Panc1 (cell line): ENCODE results near the gene RAB3D. TPM values are rescaled to one million over a fixed set of nuclear protein-coding genes. Genes with fewer than 3 reads are reported as not detected.

Experiments used
- ATAC-seq: fragments of 200-7000 bp; cut with Tn5 transposase; 2 replicates; pipeline ENCODE4 v1.9.1; 2020; ENCODE audit warnings: mild to moderate bottlenecking, moderate library complexity
- BruUV-seq: library from RNA; stranded (reverse); fragments of 400-500 nt; replicated peaks from 2 replicates; lab custom pipeline; 2021; lab: Mats Ljungman, UMichigan
- CTCF ChIA-PET: fragments of 300-600 bp; sonication (Branson Sonifier 250); formaldehyde crosslinking; loops from one replicate; lab custom pipeline; 2022; ENCODE audit warnings: antibody characterized with exemption; lab: Charles Lee
- POLR2A ChIA-PET: fragments of 300-600 bp; sonication (Branson Sonifier 250); formaldehyde crosslinking; loops from one replicate; lab custom pipeline; 2022; ENCODE audit warnings: antibody characterized with exemption; lab: Charles Lee
- DNase-seq: peaks from one replicate; pipeline ENCODE4 v3.0.0-alpha.2; 2010; ENCODE audit warnings: low read depth, low spot score
- H3K27ac ChIP-seq: 2 replicates; pipeline ENCODE4 v1.5.1; 2011; ENCODE audit warnings: mild to moderate bottlenecking, low read length, inconsistent platforms
- H3K27me3 ChIP-seq: fragments of 200-500 bp; sonication (Bioruptor generic); 2 replicates; pipeline ENCODE4 v1.6.0; 2014; ENCODE audit warnings: low read length, inconsistent platforms; ENCODE audit not compliant: control insufficient read depth, insufficient read depth
- H3K36me3 ChIP-seq: fragments of 200-500 bp; sonication (Bioruptor generic); 2 replicates; pipeline ENCODE4 v1.5.1; 2014; ENCODE audit warnings: inconsistent platforms, mild to moderate bottlenecking, low read length, moderate library complexity; ENCODE audit not compliant: control insufficient read depth, insufficient read depth
- H3K4me1 ChIP-seq: 2 replicates; pipeline ENCODE4 v1.5.1; 2011; ENCODE audit warnings: inconsistent platforms, mild to moderate bottlenecking, low read length, moderate library complexity; ENCODE audit not compliant: control insufficient read depth, insufficient read depth
- H3K4me3 ChIP-seq, 2 experiments: 2 replicates each; pipeline ENCODE4 v1.5.1; 2011 to 2012; ENCODE audit warnings: low read depth in 2 of 2, low read length in 2 of 2, mild to moderate bottlenecking in 2 of 2, inconsistent platforms in 1 of 2, moderate library complexity in 1 of 2
- H3K9me3 ChIP-seq: fragments of 200-500 bp; sonication (Bioruptor generic); 2 replicates; pipeline ENCODE4 v1.5.1; 2014; ENCODE audit warnings: low read depth, mild to moderate bottlenecking, inconsistent platforms, low read length, moderate library complexity; ENCODE audit not compliant: control insufficient read depth, insufficient read depth
- POLR2AphosphoS5 ChIP-seq: IDR thresholded peaks from 2 replicates; pipeline ENCODE4 v1.6.1; 2012; ENCODE audit warnings: mild to moderate bottlenecking, low read depth, low read length, moderate library complexity
- REST ChIP-seq, 2 experiments: IDR thresholded peaks; 2 replicates each; pipeline ENCODE4 v1.6.1; 2011 to 2012; ENCODE audit warnings: low read depth in 2 of 2, control low read depth in 1 of 2, low read length in 1 of 2, mild to moderate bottlenecking in 1 of 2, moderate library complexity in 1 of 2; ENCODE audit not compliant: insufficient read depth in 1 of 2
- SIN3A ChIP-seq: IDR thresholded peaks from 2 replicates; pipeline ENCODE4 v1.6.1; 2012; ENCODE audit warnings: low read depth, mild to moderate bottlenecking, low read length, moderate library complexity, borderline replicate concordance; ENCODE audit not compliant: insufficient read depth
- TCF7L2 ChIP-seq: IDR thresholded peaks from 2 replicates; pipeline ENCODE4 v1.6.1; 2011; ENCODE audit warnings: mild to moderate bottlenecking, low read depth, low read length, inconsistent platforms
- in situ Hi-C: cut with HindIII; loops from 2 replicates; pipeline ENCODE4 v1.10.0; 2016; ENCODE audit warnings: low sequenced_read_pairs, low pct_unique_long_range_greater_than_20kb
- intact Hi-C: fragments of 100-400 bp; cut with micrococcal nuclease; formaldehyde crosslinking; loops from one replicate; pipeline ENCODE4 v1.10.0; 2022; ENCODE audit not compliant: unreplicated experiment
- total RNA-seq: library from RNA; stranded (reverse); gene quantifications from one replicate; pipeline ENCODE4 v1.2.1, GENCODE V29; 2021; ENCODE audit not compliant: unreplicated experiment
- TF ChIP-seq, protein P1 (sequence below): fragments of 450-650 bp; IDR thresholded peaks from 2 replicates; pipeline ENCODE4 v1.5.1; 2017; ENCODE audit warnings: mild to moderate bottlenecking

Gene RAB3D
- total RNA-seq, 1 experiment from 2014 or later = 46.6 TPM

GRCh38 chr19:11273989-11274388 lies 65.5 kb downstream of the RAB3D start:
- in situ Hi-C loops (no loop called here), intact Hi-C loops (no loop called here)
- POLR2A ChIA-PET = no interaction called here
- H3K9me3 ChIP-seq = no peaks in the 10 kb centered on the region
- no peak overlapping the region for H3K27ac ChIP-seq
- no peak for DNase-seq
- H3K4me1 ChIP-seq = no peaks in the 10 kb centered on the region
- CTCF ChIA-PET = no interaction called here
- ATAC-seq = no peak
- H3K4me3 ChIP-seq = no peak overlapping the region
- BruUV-seq = no TSS peak
- no peaks in the 10 kb centered on the region for H3K36me3 ChIP-seq
- TF ChIP-seq REST (IDR thresholded peaks at IDR 0.05; ENCODE audit: insufficient read depth in 1 of 2, low read depth in 2 of 2, low read length in 1 of 2) = no peak
- TF ChIP-seq SIN3A = no peak
- TF ChIP-seq, protein P1, sequence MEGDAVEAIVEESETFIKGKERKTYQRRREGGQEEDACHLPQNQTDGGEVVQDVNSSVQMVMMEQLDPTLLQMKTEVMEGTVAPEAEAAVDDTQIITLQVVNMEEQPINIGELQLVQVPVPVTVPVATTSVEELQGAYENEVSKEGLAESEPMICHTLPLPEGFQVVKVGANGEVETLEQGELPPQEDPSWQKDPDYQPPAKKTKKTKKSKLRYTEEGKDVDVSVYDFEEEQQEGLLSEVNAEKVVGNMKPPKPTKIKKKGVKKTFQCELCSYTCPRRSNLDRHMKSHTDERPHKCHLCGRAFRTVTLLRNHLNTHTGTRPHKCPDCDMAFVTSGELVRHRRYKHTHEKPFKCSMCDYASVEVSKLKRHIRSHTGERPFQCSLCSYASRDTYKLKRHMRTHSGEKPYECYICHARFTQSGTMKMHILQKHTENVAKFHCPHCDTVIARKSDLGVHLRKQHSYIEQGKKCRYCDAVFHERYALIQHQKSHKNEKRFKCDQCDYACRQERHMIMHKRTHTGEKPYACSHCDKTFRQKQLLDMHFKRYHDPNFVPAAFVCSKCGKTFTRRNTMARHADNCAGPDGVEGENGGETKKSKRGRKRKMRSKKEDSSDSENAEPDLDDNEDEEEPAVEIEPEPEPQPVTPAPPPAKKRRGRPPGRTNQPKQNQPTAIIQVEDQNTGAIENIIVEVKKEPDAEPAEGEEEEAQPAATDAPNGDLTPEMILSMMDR = no peak
- TF ChIP-seq POLR2AphosphoS5 = no peak
- no peaks in the 10 kb centered on the region for H3K27me3 ChIP-seq

DNA sequence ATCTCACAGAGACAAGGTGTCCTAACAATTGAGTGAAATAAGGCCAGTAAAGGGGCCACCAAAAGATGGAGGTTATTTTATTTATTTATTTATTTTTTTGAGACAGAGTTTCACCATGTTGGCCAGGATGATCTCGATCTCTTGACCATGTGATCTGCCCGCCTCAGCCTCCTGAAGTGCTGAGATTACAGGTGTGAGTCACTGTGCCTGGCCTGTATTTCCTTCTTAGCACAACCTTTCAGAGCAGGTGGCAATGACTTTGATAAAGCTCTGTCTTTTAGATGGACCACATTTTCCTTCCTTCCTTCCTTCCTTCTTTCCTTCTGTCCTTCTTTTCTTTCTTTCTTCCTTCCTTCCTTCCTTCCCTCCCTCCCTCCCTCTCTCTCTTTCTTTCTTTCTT lies 66.2 kb downstream of the RAB3D start:
- Histone ChIP-seq H3K27me3 (no peaks in the 10 kb centered on the region), H3K4me1 (no peaks in the 10 kb centered on the region), H3K4me3 (no peak overlapping the region), H3K27ac (no peak overlapping the region), H3K9me3 (no peaks in the 10 kb centered on the region), H3K36me3 (no peaks in the 10 kb centered on the region)
- no peak for ATAC-seq
- in situ Hi-C loops = no loop called here
- DNase-seq = no peak
- no peak for TF ChIP-seq POLR2AphosphoS5
- TF ChIP-seq, protein P1 = no peak
- TF ChIP-seq REST (IDR thresholded peaks at IDR 0.05; ENCODE audit: insufficient read depth in 1 of 2, low read depth in 2 of 2, low read length in 1 of 2) = no peak
- no peak for TF ChIP-seq TCF7L2
- TF ChIP-seq SIN3A = no peak
- no TSS peak for BruUV-seq
- ChIA-PET CTCF (no interaction called here), POLR2A (no interaction called here)
- intact Hi-C loops = no loop called here

Other genes starting within 250 kb of the RAB3D start
- gene SPC24, start 183.9 kb downstream of the RAB3D start, total RNA-seq = 50.6 TPM
- gene KANK2, start 142.1 kb downstream of the RAB3D start, total RNA-seq = 121 TPM
- gene ANGPTL8, start 100.0 kb downstream of the RAB3D start, total RNA-seq = not detected
- gene DOCK6, start 77.1 kb downstream of the RAB3D start, total RNA-seq = 19.4 TPM
- gene TSPAN16, start 43.5 kb downstream of the RAB3D start, total RNA-seq = not detected
- 133 TPM for gene TMEM205, start 6.6 kb upstream of the RAB3D start, total RNA-seq
- gene CCDC159, start 6.9 kb upstream of the RAB3D start, total RNA-seq = 46.6 TPM
- gene PLPPR2, start 15.8 kb upstream of the RAB3D start, total RNA-seq = 43.3 TPM
- 3.1 TPM for gene SWSAP1, start 35.0 kb upstream of the RAB3D start, total RNA-seq
- 16.4 TPM for gene EPOR, start 44.7 kb upstream of the RAB3D start, total RNA-seq
- 22.6 TPM for gene RGL3, start 79.7 kb upstream of the RAB3D start, total RNA-seq
- gene ODAD3, start 95.5 kb upstream of the RAB3D start, total RNA-seq = 1.9 TPM
- 399 TPM for gene PRKCSH, start 96.0 kb upstream of the RAB3D start, total RNA-seq
- gene ELAVL3, start 141.4 kb upstream of the RAB3D start, total RNA-seq = not detected
- gene ZNF653, start 166.2 kb upstream of the RAB3D start, total RNA-seq = 10.4 TPM
- 39.4 TPM for gene ECSIT, start 189.5 kb upstream of the RAB3D start, total RNA-seq
- gene CNN1, start 199.2 kb upstream of the RAB3D start, total RNA-seq = 0.98 TPM
- 62.2 TPM for gene ELOF1, start 219.6 kb upstream of the RAB3D start, total RNA-seq
- 0.85 TPM for gene ACP5, start 238.0 kb upstream of the RAB3D start, total RNA-seq